ENCODE results near the gene RBMS1.
"Not testable (repeated sequence)": the region's sequence is repeated elsewhere in the genome, so short reads cannot be mapped to it uniquely, and the experiment has no call there.

DNA sequence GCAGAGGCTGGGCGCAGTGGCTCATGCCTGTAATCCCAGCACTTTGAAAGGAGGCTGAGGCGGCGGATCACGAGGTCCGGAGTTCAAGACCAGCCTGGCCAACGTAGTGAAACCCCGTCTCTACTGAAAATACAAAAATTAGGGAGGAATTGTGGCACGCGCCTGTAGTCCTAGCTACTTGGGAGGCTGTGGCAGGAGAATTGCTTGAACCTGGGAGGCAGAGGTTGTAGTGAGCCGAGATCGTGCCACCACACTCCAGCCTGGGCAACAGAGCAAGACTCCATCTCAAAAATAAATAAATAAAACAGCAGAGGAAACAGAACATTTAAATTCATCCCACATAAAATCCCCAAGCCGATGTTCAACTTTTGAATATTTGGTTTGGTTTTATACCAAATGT lies 5.3 kb downstream of the RBMS1 start:
- TF ChIP-seq POLR2A (IDR thresholded peaks at IDR 0.05), result not testable (repeated sequence)
- TF ChIP-seq, protein P1, sequence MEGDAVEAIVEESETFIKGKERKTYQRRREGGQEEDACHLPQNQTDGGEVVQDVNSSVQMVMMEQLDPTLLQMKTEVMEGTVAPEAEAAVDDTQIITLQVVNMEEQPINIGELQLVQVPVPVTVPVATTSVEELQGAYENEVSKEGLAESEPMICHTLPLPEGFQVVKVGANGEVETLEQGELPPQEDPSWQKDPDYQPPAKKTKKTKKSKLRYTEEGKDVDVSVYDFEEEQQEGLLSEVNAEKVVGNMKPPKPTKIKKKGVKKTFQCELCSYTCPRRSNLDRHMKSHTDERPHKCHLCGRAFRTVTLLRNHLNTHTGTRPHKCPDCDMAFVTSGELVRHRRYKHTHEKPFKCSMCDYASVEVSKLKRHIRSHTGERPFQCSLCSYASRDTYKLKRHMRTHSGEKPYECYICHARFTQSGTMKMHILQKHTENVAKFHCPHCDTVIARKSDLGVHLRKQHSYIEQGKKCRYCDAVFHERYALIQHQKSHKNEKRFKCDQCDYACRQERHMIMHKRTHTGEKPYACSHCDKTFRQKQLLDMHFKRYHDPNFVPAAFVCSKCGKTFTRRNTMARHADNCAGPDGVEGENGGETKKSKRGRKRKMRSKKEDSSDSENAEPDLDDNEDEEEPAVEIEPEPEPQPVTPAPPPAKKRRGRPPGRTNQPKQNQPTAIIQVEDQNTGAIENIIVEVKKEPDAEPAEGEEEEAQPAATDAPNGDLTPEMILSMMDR (IDR thresholded peaks at IDR 0.05), result not testable (repeated sequence)

Data from right lobe of liver (tissue), 4 donors.